HepG2 (cell line): ENCODE data around the gene ZFHX3. TPM values are rescaled to one million over a fixed set of nuclear protein-coding genes. Genes with fewer than 3 reads are reported as not detected.

Source experiments
- CEBPB ChIP-seq: IDR thresholded peaks from 2 replicates; pipeline ENCODE4 v1.6.1; 2011; ENCODE audit warnings: low read depth, low read length, improper control_type of control experiment, borderline replicate concordance
- CREM ChIP-seq, 2 experiments: sonication (generic) in 1 of 2; formaldehyde crosslinking in 1 of 2; IDR thresholded peaks; 2 replicates each; pipeline versions ENCODE4 v1.4.0 to v1.6.1; 2016 to 2020; ENCODE audit warnings: antibody characterized with exemption in 1 of 2, mild to moderate bottlenecking in 1 of 2, missing genetic modification reagents in 1 of 2
- EED ChIP-seq: sonication (generic); formaldehyde crosslinking; IDR thresholded peaks from 2 replicates; pipeline ENCODE4 v1.5.0; 2020; ENCODE audit warnings: mild to moderate bottlenecking, missing genetic modification reagents
- HDAC2 ChIP-seq: sonication (generic); formaldehyde crosslinking; IDR thresholded peaks from 2 replicates; pipeline ENCODE4 v1.4.0; 2020; ENCODE audit warnings: missing genetic modification reagents
- HMG20B ChIP-seq: conservative IDR thresholded peaks from 2 replicates; pipeline ENCODE4 v1.6.1; 2016; ENCODE audit warnings: missing genetic modification reagents, missing compliant biosample characterization
- PHF21A ChIP-seq: sonication (generic); formaldehyde crosslinking; IDR thresholded peaks from 2 replicates; pipeline ENCODE4 v1.5.0; 2020; ENCODE audit warnings: mild to moderate bottlenecking, missing genetic modification reagents
- RELA ChIP-seq: sonication (generic); formaldehyde crosslinking; IDR thresholded peaks from 2 replicates; pipeline ENCODE4 v1.4.0; 2020; ENCODE audit warnings: missing genetic modification reagents
- TP53 ChIP-seq: sonication (generic); formaldehyde crosslinking; conservative IDR thresholded peaks from 2 replicates; pipeline ENCODE4 v1.4.0; 2020; ENCODE audit warnings: missing genetic modification reagents
- ZBTB8A ChIP-seq: sonication (generic); formaldehyde crosslinking; IDR thresholded peaks from 2 replicates; pipeline ENCODE4 v1.4.0; 2020; ENCODE audit warnings: mild to moderate bottlenecking, low read depth, missing genetic modification reagents, borderline replicate concordance
- ZMAT3 ChIP-seq: sonication (generic); formaldehyde crosslinking; conservative IDR thresholded peaks from 2 replicates; pipeline ENCODE4 v1.7.0; 2021; ENCODE audit warnings: missing genetic modification reagents
- ZNF225 ChIP-seq: sonication (generic); formaldehyde crosslinking; IDR thresholded peaks from 2 replicates; pipeline ENCODE4 v1.4.0; 2020; ENCODE audit warnings: mild to moderate bottlenecking, missing genetic modification reagents
- ZNF350 ChIP-seq: sonication (generic); formaldehyde crosslinking; IDR thresholded peaks from 2 replicates; pipeline ENCODE4 v1.4.0; 2020; ENCODE audit warnings: mild to moderate bottlenecking, low read depth, missing genetic modification reagents, borderline replicate concordance
- ZNF557 ChIP-seq: sonication (generic); formaldehyde crosslinking; IDR thresholded peaks from 2 replicates; pipeline ENCODE4 v1.4.0; 2020; ENCODE audit warnings: missing genetic modification reagents
- ZNF775 ChIP-seq: sonication (generic); formaldehyde crosslinking; IDR thresholded peaks from 2 replicates; pipeline ENCODE4 v1.4.0; 2020; ENCODE audit warnings: missing genetic modification reagents, mild to moderate bottlenecking, moderate library complexity, borderline replicate concordance
- polyA plus RNA-seq, 8 experiments: library from polyadenylated mRNA; depleted of rRNA in 3 of 8; stranded (reverse) in 7 of 8; unstranded in 1 of 8; fragments of >200 nt; fragmentation: Illumina TruSeq in 4 of 8; extraction: Trizol in 4 of 8; gene quantifications; 2 replicates each; pipeline versions ENCODE4 v1.2.1 to v1.2.3, GENCODE V29; 2011 to 2016; ENCODE audit warnings: low read depth in 4 of 8, missing spikeins in 1 of 8, mixed read lengths in 1 of 8; ENCODE audit not compliant: insufficient read depth in 1 of 8
- total RNA-seq, 5 experiments: library from RNA; depleted of rRNA; stranded (reverse); fragments of >200 nt; fragmentation: Illumina TruSeq; extraction: Trizol; gene quantifications; 2 replicates each; pipeline ENCODE4 v1.2.3, GENCODE V29; 2016; ENCODE audit warnings: low read depth in 1 of 5
- TF ChIP-seq, protein P1 (sequence below): sonication (generic); formaldehyde crosslinking; IDR thresholded peaks from 2 replicates; pipeline ENCODE4 v1.4.0; 2020; ENCODE audit warnings: missing genetic modification reagents
- TF ChIP-seq, protein P2 (sequence below): sonication (generic); formaldehyde crosslinking; IDR thresholded peaks from 2 replicates; pipeline ENCODE4 v1.8.1; 2023; ENCODE audit warnings: missing genetic modification reagents, mild to moderate bottlenecking, borderline replicate concordance
- TF ChIP-seq, protein P3 (sequence below), 2 experiments: IDR thresholded peaks; 2 replicates each; pipeline ENCODE4 v1.6.1; 2011 to 2012; ENCODE audit warnings: low read length in 2 of 2, borderline replicate concordance in 1 of 2, low read depth in 1 of 2, mild to moderate bottlenecking in 1 of 2, moderate library complexity in 1 of 2
- TF ChIP-seq, protein P4 (sequence below): sonication (generic); formaldehyde crosslinking; IDR thresholded peaks from 2 replicates; pipeline ENCODE4 v1.4.0; 2020; ENCODE audit warnings: missing genetic modification reagents
- TF ChIP-seq, protein P5 (sequence below): sonication (generic); formaldehyde crosslinking; IDR thresholded peaks from 2 replicates; pipeline ENCODE4 v1.5.0; 2020; ENCODE audit warnings: missing genetic modification reagents, mild to moderate bottlenecking, borderline replicate concordance
- TF ChIP-seq, protein P6 (sequence below): sonication (generic); formaldehyde crosslinking; IDR thresholded peaks from 2 replicates; pipeline ENCODE4 v1.5.0; 2020; ENCODE audit warnings: missing genetic modification reagents, mild to moderate bottlenecking, borderline replicate concordance
- TF ChIP-seq, protein P7 (sequence below): sonication (generic); formaldehyde crosslinking; IDR thresholded peaks from 2 replicates; pipeline ENCODE4 v1.9.0; 2021; ENCODE audit warnings: missing genetic modification reagents, borderline replicate concordance

The ZFHX3 gene
- total and polyA plus RNA-seq, 2 of the 13 experiments (the other 11 are each of a cell fraction or from before 2014, with no cell fraction given) = 5.0 to 6.0 TPM

DNA sequence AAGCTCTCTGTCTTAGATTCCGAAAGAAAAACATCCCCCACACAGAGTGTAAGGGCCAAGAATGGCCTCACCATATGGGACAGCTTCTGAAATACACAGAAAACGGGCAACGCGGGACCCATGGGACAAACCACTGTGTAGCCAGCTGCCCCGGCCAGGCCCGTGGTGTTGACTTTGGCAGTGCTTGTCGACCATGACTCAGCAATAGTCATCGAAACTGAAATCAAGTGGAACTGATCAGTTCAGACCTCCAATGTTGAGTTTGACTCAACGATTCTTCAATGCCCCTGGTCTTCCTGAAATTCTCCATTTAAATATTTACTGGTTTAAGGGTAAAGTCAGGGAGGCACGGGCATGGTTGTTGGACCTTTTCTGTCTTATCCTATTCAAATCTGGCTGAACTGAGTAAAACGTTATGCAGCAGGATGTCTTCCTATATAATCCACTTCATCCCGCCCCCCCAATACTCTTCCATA is 27.5 kb downstream of the ZFHX3 start (continued):
- TF ChIP-seq, protein P1, sequence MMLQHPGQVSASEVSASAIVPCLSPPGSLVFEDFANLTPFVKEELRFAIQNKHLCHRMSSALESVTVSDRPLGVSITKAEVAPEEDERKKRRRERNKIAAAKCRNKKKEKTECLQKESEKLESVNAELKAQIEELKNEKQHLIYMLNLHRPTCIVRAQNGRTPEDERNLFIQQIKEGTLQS (CRISPR knock-in tag) = peak; percentile 71; the same call in 1 of the 2 replicates
- TF ChIP-seq, protein P2, sequence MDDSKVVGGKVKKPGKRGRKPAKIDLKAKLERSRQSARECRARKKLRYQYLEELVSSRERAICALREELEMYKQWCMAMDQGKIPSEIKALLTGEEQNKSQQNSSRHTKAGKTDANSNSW (CRISPR knock-in tag) = no peak
- no peak for TF ChIP-seq RELA (CRISPR knock-in tag)
- no peak for TF ChIP-seq CREM (IDR thresholded peaks at IDR 0.05)
- TF ChIP-seq CREM (CRISPR knock-in tag; IDR thresholded peaks at IDR 0.05) = no peak
- TF ChIP-seq, protein P3, sequence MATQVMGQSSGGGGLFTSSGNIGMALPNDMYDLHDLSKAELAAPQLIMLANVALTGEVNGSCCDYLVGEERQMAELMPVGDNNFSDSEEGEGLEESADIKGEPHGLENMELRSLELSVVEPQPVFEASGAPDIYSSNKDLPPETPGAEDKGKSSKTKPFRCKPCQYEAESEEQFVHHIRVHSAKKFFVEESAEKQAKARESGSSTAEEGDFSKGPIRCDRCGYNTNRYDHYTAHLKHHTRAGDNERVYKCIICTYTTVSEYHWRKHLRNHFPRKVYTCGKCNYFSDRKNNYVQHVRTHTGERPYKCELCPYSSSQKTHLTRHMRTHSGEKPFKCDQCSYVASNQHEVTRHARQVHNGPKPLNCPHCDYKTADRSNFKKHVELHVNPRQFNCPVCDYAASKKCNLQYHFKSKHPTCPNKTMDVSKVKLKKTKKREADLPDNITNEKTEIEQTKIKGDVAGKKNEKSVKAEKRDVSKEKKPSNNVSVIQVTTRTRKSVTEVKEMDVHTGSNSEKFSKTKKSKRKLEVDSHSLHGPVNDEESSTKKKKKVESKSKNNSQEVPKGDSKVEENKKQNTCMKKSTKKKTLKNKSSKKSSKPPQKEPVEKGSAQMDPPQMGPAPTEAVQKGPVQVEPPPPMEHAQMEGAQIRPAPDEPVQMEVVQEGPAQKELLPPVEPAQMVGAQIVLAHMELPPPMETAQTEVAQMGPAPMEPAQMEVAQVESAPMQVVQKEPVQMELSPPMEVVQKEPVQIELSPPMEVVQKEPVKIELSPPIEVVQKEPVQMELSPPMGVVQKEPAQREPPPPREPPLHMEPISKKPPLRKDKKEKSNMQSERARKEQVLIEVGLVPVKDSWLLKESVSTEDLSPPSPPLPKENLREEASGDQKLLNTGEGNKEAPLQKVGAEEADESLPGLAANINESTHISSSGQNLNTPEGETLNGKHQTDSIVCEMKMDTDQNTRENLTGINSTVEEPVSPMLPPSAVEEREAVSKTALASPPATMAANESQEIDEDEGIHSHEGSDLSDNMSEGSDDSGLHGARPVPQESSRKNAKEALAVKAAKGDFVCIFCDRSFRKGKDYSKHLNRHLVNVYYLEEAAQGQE (IDR thresholded peaks at IDR 0.05; ENCODE audit: borderline replicate concordance in 1 of 2, low read depth in 1 of 2, low read length in 2 of 2) = no peak
- TF ChIP-seq HMG20B (CRISPR knock-in tag) = 0 out of 2 replicates have a peak, but pooled peaks have one; percentile 39
- TF ChIP-seq, protein P4, sequence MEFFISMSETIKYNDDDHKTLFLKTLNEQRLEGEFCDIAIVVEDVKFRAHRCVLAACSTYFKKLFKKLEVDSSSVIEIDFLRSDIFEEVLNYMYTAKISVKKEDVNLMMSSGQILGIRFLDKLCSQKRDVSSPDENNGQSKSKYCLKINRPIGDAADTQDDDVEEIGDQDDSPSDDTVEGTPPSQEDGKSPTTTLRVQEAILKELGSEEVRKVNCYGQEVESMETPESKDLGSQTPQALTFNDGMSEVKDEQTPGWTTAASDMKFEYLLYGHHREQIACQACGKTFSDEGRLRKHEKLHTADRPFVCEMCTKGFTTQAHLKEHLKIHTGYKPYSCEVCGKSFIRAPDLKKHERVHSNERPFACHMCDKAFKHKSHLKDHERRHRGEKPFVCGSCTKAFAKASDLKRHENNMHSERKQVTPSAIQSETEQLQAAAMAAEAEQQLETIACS (CRISPR knock-in tag) = no peak
- peak; percentile 69; the same call in 1 of the 2 replicates for TF ChIP-seq HDAC2 (CRISPR knock-in tag)
- no peak for TF ChIP-seq CEBPB
- no peak for TF ChIP-seq ZBTB8A (CRISPR knock-in tag)
- no peak for TF ChIP-seq ZNF775 (CRISPR knock-in tag)
- peak; percentile 58; the same call in 1 of the 2 replicates for TF ChIP-seq PHF21A (CRISPR knock-in tag)
- no peak for TF ChIP-seq TP53
- TF ChIP-seq EED = no peak
- TF ChIP-seq, protein P5, sequence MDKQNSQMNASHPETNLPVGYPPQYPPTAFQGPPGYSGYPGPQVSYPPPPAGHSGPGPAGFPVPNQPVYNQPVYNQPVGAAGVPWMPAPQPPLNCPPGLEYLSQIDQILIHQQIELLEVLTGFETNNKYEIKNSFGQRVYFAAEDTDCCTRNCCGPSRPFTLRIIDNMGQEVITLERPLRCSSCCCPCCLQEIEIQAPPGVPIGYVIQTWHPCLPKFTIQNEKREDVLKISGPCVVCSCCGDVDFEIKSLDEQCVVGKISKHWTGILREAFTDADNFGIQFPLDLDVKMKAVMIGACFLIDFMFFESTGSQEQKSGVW = no peak
- TF ChIP-seq ZNF557 (CRISPR knock-in tag) = no peak
- TF ChIP-seq, protein P6, sequence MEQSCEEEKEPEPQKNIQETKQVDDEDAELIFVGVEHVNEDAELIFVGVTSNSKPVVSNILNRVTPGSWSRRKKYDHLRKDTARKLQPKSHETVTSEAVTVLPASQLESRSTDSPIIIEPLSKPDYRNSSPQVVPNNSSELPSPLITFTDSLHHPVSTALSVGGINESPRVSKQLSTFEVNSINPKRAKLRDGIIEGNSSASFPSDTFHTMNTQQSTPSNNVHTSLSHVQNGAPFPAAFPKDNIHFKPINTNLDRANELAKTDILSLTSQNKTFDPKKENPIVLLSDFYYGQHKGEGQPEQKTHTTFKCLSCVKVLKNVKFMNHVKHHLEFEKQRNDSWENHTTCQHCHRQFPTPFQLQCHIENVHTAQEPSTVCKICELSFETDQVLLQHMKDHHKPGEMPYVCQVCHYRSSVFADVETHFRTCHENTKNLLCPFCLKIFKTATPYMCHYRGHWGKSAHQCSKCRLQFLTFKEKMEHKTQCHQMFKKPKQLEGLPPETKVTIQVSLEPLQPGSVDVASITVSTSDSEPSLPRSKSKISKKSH (CRISPR knock-in tag) = no peak
- TF ChIP-seq, protein P7, sequence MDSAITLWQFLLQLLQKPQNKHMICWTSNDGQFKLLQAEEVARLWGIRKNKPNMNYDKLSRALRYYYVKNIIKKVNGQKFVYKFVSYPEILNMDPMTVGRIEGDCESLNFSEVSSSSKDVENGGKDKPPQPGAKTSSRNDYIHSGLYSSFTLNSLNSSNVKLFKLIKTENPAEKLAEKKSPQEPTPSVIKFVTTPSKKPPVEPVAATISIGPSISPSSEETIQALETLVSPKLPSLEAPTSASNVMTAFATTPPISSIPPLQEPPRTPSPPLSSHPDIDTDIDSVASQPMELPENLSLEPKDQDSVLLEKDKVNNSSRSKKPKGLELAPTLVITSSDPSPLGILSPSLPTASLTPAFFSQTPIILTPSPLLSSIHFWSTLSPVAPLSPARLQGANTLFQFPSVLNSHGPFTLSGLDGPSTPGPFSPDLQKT = no peak
- no peak for TF ChIP-seq ZMAT3 (CRISPR knock-in tag)
- no peak for TF ChIP-seq ZNF225
- no peak for TF ChIP-seq ZNF350 (CRISPR knock-in tag)
